SH-SY5Y (cell line): ENCODE measurements around the gene FSTL5.

Experiments used
- GATA2 ChIP-seq: IDR thresholded peaks from 2 replicates; pipeline ENCODE4 v1.6.1; 2011; ENCODE audit warnings: mild to moderate bottlenecking, low read depth, low read length
- GATA3 ChIP-seq: IDR thresholded peaks from 2 replicates; pipeline ENCODE4 v1.6.1; 2011; ENCODE audit warnings: low read depth, mild to moderate bottlenecking, low read length, moderate library complexity

- TF ChIP-seq GATA2 (no peak), GATA3 (no peak)
Observed at GRCh38 chr4:161466316-161466715, 697.5 kb downstream of the FSTL5 start.
